ENCODE results near the gene IL1RN.

IL1RN gene

GRCh38 chr2:113104054-113104611 lies 23.3 kb upstream of the IL1RN start:
- DNase-seq (ENCODE audit: low read depth) = peak; percentile 15
- TF ChIP-seq, protein P1, sequence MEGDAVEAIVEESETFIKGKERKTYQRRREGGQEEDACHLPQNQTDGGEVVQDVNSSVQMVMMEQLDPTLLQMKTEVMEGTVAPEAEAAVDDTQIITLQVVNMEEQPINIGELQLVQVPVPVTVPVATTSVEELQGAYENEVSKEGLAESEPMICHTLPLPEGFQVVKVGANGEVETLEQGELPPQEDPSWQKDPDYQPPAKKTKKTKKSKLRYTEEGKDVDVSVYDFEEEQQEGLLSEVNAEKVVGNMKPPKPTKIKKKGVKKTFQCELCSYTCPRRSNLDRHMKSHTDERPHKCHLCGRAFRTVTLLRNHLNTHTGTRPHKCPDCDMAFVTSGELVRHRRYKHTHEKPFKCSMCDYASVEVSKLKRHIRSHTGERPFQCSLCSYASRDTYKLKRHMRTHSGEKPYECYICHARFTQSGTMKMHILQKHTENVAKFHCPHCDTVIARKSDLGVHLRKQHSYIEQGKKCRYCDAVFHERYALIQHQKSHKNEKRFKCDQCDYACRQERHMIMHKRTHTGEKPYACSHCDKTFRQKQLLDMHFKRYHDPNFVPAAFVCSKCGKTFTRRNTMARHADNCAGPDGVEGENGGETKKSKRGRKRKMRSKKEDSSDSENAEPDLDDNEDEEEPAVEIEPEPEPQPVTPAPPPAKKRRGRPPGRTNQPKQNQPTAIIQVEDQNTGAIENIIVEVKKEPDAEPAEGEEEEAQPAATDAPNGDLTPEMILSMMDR (conservative IDR thresholded peaks at IDR 0.05; ENCODE audit: low read length) = no peak
- no peak overlapping the region for H3K4me3 ChIP-seq (ENCODE audit: low read length)

DNA sequence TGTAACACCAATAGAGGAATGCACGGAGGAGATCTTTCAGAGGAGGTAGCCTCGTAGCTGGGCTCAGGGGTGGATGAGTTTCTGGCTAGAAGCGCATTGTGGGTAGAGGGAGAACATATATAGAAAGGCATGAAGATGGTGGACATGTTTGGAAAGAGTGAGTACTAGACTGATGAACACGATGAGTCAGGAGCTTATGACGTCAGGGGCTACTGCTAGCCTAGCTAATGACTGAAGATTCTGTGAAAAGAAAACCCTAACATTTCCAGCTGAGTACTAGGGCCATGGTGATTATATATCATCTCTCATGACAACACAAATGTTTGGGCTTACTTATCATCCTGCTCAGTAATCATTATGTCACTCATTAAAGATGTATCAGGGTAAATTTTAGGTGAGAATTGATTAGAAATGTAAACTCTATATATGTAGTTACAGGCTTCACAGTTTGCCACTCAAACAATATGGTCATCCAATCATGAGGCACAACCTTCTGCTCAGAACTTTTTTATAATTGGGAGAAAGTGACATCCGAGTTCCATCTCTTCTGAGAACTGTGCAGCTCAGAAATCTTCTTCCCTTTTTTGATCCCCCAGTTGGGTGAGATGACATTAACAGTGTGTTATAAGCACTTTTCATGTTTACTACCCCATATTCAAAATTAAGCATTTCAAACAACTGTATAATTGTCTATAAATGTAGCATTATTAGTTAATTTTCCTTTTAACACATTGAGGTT lies 22.2 kb upstream of the IL1RN start:
- TF ChIP-seq, protein P1 (conservative IDR thresholded peaks at IDR 0.05; ENCODE audit: low read length) = no peak
- no peak overlapping the region for H3K4me3 ChIP-seq (ENCODE audit: low read length)
- peak; percentile 27 for DNase-seq (ENCODE audit: low read depth)

DNA sequence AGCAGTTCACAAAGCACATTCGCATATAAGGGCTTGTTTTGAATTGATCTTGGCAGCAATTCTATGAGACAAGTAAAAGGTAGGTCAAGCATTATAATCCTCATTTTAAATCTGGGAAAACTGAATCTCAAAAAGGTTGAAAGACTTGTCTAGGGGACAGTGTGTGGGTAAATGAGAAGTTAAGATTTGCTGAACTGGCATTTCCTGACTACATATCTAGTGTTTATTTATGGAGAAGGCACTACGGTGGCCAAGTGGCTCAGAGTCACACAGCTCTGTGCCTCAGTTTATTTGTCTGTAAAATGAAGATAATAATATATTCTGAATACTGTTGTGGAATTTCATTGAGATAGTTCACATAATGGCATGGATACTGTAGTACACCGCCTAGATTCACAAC lies 16.3 kb upstream of the IL1RN start:
- TF ChIP-seq, protein P1 (conservative IDR thresholded peaks at IDR 0.05; ENCODE audit: low read length) = no peak
- no peak for DNase-seq (ENCODE audit: low read depth)
- H3K4me3 ChIP-seq (ENCODE audit: low read length) = no peak overlapping the region

DNA sequence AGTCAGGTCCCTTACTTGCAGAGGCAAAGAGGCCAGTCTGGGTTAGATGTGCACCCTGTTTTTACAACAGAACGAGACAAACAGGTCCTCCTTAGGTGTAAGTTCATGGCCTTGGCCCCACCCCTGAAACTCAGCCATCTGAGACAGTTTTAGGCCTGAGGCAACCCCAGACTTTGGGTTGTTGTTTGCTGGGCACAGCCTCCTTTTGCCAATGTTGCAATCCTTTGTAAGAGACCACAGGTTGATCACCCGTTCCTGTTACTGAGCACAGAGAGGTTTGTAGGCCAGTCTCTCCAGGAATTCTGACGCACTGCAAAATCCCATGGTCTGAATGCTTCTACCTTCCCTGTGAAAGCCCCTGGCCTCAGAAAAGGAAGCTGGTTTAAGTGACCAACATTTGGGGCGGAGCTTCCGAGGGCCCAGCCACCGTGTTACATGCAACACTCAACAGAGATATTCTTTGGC lies 15.5 kb upstream of the IL1RN start:
- DNase-seq (ENCODE audit: low read depth) = no peak
- TF ChIP-seq, protein P1 (conservative IDR thresholded peaks at IDR 0.05; ENCODE audit: low read length) = no peak
- H3K4me3 ChIP-seq (ENCODE audit: low read length) = no peak overlapping the region

GRCh38 chr2:113112441-113112840 lies 15.0 kb upstream of the IL1RN start:
- TF ChIP-seq, protein P1 (conservative IDR thresholded peaks at IDR 0.05; ENCODE audit: low read length) = no peak
- no peak overlapping the region for H3K4me3 ChIP-seq (ENCODE audit: low read length)
- no peak for DNase-seq (ENCODE audit: low read depth)

DNA sequence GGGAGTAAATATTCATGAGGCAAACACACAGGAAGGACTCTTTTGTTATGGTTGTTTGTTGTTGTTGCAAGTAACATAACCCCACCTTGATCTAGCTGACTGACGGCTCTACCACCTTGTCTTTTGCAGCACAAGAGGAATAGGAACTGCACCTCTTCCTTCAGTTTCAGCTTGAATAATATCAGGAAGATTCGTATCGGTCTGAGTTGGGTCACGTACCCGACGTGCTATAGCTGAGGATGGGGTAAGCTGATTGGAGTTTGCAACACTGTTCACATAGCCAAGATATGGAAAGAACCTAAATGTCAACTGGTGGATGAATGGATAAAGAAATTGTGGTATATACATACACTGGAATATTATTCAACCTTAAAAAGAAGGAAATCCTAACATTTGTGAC lies 14.5 kb upstream of the IL1RN start:
- no peak for DNase-seq (ENCODE audit: low read depth)
- no peak overlapping the region for H3K4me3 ChIP-seq (ENCODE audit: low read length)
- TF ChIP-seq, protein P1 (conservative IDR thresholded peaks at IDR 0.05; ENCODE audit: low read length) = no peak

DNA sequence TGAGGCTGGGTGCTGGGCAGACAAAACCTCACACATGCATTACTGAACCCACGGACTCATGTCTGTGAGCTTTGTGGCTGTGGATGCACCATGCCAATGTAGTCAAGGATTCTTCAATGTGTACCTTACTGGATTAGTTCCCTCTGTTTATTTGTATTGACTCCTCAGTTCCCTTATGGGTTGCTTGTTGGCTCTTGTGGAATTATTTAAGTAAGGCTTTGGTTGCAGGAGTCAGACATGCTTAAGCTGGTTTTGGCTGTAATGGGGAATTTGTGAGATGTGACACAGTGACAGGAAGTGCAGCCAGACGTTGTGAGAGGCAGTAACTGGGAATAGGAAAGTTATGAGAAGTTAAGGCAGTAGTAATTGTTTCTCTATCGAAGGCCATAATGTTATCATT lies 13.6 kb upstream of the IL1RN start:
- H3K4me3 ChIP-seq (ENCODE audit: low read length) = no peak overlapping the region
- TF ChIP-seq, protein P1 (conservative IDR thresholded peaks at IDR 0.05; ENCODE audit: low read length) = no peak
- DNase-seq (ENCODE audit: low read depth) = no peak

All from AG10803 (cell line).